Measurements from ENCODE around the gene ZNF343. TPM values are rescaled to one million over a fixed set of nuclear protein-coding genes. Genes with fewer than 3 reads are reported as not detected.
"Not testable (repeated sequence)": the region's sequence is repeated elsewhere in the genome, so short reads cannot be mapped to it uniquely, and the experiment has no call there.

Gene ZNF343
- total and polyA plus RNA-seq, 2 donors (not counting 3 experiments of a cell fraction or from before 2014, with no cell fraction given), result 4.7 to 7.9 TPM

GRCh38 chr20:2502808-2503384 is 5.8 kb downstream of the ZNF343 start:
- H3K9me3 ChIP-seq (replicated peaks; ENCODE audit: control insufficient read depth, insufficient read depth, low read length); dilution Hi-C loops (cut with MboI; ENCODE audit: extremely low pct_ligation_motif_present, low sequenced_read_pairs); H3K4me1 ChIP-seq (ENCODE audit: control insufficient read depth, extremely low read depth, insufficient read depth, low read length); H3K4me3 ChIP-seq (replicated peaks in 1 of 3; ENCODE audit: insufficient read depth in 1 of 3, low read depth in 1 of 3, low read length in 3 of 3); POLR2A ChIA-PET; H3K27ac ChIP-seq (ENCODE audit: insufficient read depth, low read depth, low read length); H2AFZ ChIP-seq (ENCODE audit: low read depth, low read length); H3K9ac ChIP-seq (replicated peaks; ENCODE audit: extremely low read depth, insufficient read depth, low read length); FAIRE-seq; H3K27me3 ChIP-seq (ENCODE audit: control insufficient read depth in 2 of 2, insufficient read depth in 2 of 2, low read length in 2 of 2); H3K4me2 ChIP-seq (ENCODE audit: insufficient read depth, low read length); H3K36me3 ChIP-seq (ENCODE audit: control insufficient read depth in 2 of 2, extremely low read depth in 1 of 2, insufficient read depth in 2 of 2, low read length in 2 of 2); intact Hi-C loops (cut with micrococcal nuclease); DNase-seq (ENCODE audit: low read depth, low spot score); BruUV-seq (replicated peaks); H4K20me1 ChIP-seq (replicated peaks; ENCODE audit: control insufficient read depth, extremely low read depth, insufficient read depth, low read length); H3K79me2 ChIP-seq (ENCODE audit: control insufficient read depth, insufficient read depth, low read length); H3K9me1 ChIP-seq (replicated peaks; ENCODE audit: control insufficient read depth, extremely low read depth, insufficient read depth, low read length): not testable (repeated sequence)
- CTCF ChIA-PET, result interaction anchor here (1.2 kb wide), 1 partner anchor 19 kb away, joined by 3 read pairs; no protein-coding TSS in a partner anchor

- Histone ChIP-seq H3K9me3 (replicated peaks; ENCODE audit: control insufficient read depth, insufficient read depth, low read length) (no peaks in the 10 kb centered on the region), H3K4me1 (ENCODE audit: control insufficient read depth, extremely low read depth, insufficient read depth, low read length) (no peaks in the 10 kb centered on the region), H3K27ac (ENCODE audit: insufficient read depth, low read depth, low read length) (no peak overlapping the region), H3K4me2 (ENCODE audit: insufficient read depth, low read length) (no peak overlapping the region), H3K9ac (replicated peaks; ENCODE audit: extremely low read depth, insufficient read depth, low read length) (no peak overlapping the region), H3K36me3 (ENCODE audit: control insufficient read depth in 2 of 2, extremely low read depth in 1 of 2, insufficient read depth in 2 of 2, low read length in 2 of 2) (peaks cover 10 to 21% of the 10 kb centered on the region in 2 experiments), H3K9me1 (replicated peaks; ENCODE audit: control insufficient read depth, extremely low read depth, insufficient read depth, low read length) (no peaks in the 10 kb centered on the region), H3K4me3 (replicated peaks in 1 of 3; ENCODE audit: insufficient read depth in 1 of 3, low read depth in 1 of 3, low read length in 3 of 3) (no peak overlapping the region), H4K20me1 (replicated peaks; ENCODE audit: control insufficient read depth, extremely low read depth, insufficient read depth, low read length) (no peaks in the 10 kb centered on the region), H2AFZ (ENCODE audit: low read depth, low read length) (no peak overlapping the region), H3K27me3 (ENCODE audit: control insufficient read depth in 2 of 2, insufficient read depth in 2 of 2, low read length in 2 of 2) (no peaks in the 10 kb centered on the region), H3K79me2 (ENCODE audit: control insufficient read depth, insufficient read depth, low read length) (no peaks in the 10 kb centered on the region)
- ChIA-PET CTCF (interaction anchor here (1.3 kb wide), 1 partner anchor 36 kb away, joined by 4 read pairs; no protein-coding TSS in a partner anchor), POLR2A (interaction anchor here (1.0 kb wide), 1 partner anchor 8 kb away, joined by 3 read pairs; no protein-coding TSS in a partner anchor)
- dilution Hi-C loops (cut with MboI; ENCODE audit: extremely low pct_ligation_motif_present, low sequenced_read_pairs), result no loop called here
- no peak for FAIRE-seq
- intact Hi-C loops (cut with micrococcal nuclease), result no loop called here
- no peak for DNase-seq (ENCODE audit: low read depth, low spot score)
- TF ChIP-seq JUN (IDR thresholded peaks at IDR 0.05; ENCODE audit: borderline replicate concordance, insufficient read depth, insufficient read length, low read depth) (no peak), GATA2 (IDR thresholded peaks at IDR 0.05; ENCODE audit: insufficient read depth, insufficient read length, low read depth, low read length) (no peak), MAX (IDR thresholded peaks at IDR 0.05; ENCODE audit: insufficient read depth, insufficient read length) (no peak), POLR2AphosphoS5 (IDR thresholded peaks at IDR 0.05; ENCODE audit: insufficient read depth, low read depth, low read length) (no peak), POLR2A (IDR thresholded peaks at IDR 0.05; ENCODE audit: low read depth, low read length) (no peak), EZH2 (IDR thresholded peaks at IDR 0.05; ENCODE audit: borderline replicate concordance, low read depth, low read length, severe bottlenecking) (no peak), FOS (IDR thresholded peaks at IDR 0.05; ENCODE audit: borderline replicate concordance, insufficient read depth, low read length) (no peak), CTCF (IDR thresholded peaks at IDR 0.05; ENCODE audit: extremely low read depth in 1 of 2, insufficient read depth in 1 of 2, low read depth in 1 of 2, low read length in 2 of 2) (no peak), MYC (IDR thresholded peaks at IDR 0.05; ENCODE audit: low read depth, low read length) (no peak)
- no TSS peak for BruUV-seq (replicated peaks)
These were observed 23.1 kb downstream of the ZNF343 start for GRCh38 chr20:2485661-2486060.
